GM12878 (cell line): ENCODE results near the gene SNTN. TPM values are rescaled to one million over a fixed set of nuclear protein-coding genes. Genes with fewer than 3 reads are reported as not detected.

ENCODE experiments used
- ATAC-seq: fragments of 200-7000 bp; cut with Tn5 transposase; 3 replicates; pipeline ENCODE4 v1.9.1; 2020; ENCODE audit warnings: mild to moderate bottlenecking, moderate library complexity
- BruUV-seq: library from RNA; stranded (reverse); fragments of 400-500 nt; replicated peaks from 2 replicates; lab custom pipeline; 2021; lab: Mats Ljungman, UMichigan
- CTCF ChIA-PET: fragments of 300-600 bp; sonication (Branson Sonifier 250); formaldehyde crosslinking; extraction: SDS; loops from one replicate; lab custom pipeline; 2021; ENCODE audit warnings: inconsistent platforms; lab: Yijun Ruan, JAX
- POLR2A ChIA-PET: fragments of 350-600 bp; formaldehyde crosslinking; extraction: SDS; loops from one replicate; lab custom pipeline; 2021; ENCODE audit warnings: inconsistent platforms; lab: Charles Lee
- RAD21 ChIA-PET: fragments of 300-600 bp; sonication (Branson Sonifier 250); formaldehyde crosslinking; loops from one replicate; lab custom pipeline; 2023; ENCODE audit warnings: antibody characterized with exemption; ENCODE audit not compliant: unreplicated experiment; lab: Charles Lee
- SMC1A ChIA-PET: fragments of 300-600 bp; sonication (Branson Sonifier 250); formaldehyde crosslinking; loops from one replicate; lab custom pipeline; 2023; ENCODE audit not compliant: unreplicated experiment, uncharacterized antibody; lab: Charles Lee
- DNase-seq: peaks from one replicate; pipeline ENCODE4 v3.0.0-alpha.2; 2011; ENCODE audit warnings: low read depth, low spot score
- FAIRE-seq: peaks from 3 replicates; lab custom pipeline; 2011; peaks lifted over from hg19 to GRCh38; lab: Jason Lieb, UNC
- H2AFZ ChIP-seq: 2 replicates; pipeline ENCODE4 v1.6.0; 2011; ENCODE audit warnings: low read depth, low read length, control low read depth; ENCODE audit not compliant: control insufficient read depth
- H3K27ac ChIP-seq: 2 replicates; pipeline ENCODE4 v1.5.1; 2011; ENCODE audit warnings: control low read depth; ENCODE audit not compliant: control insufficient read depth, insufficient read depth
- H3K27me3 ChIP-seq, 2 experiments: replicated peaks in 1 of 2; 2 replicates each; pipeline versions ENCODE4 v1.6.0 to v1.6.1; 2011; ENCODE audit warnings: low read length in 1 of 2; ENCODE audit not compliant: control insufficient read depth in 2 of 2, insufficient read depth in 2 of 2
- H3K36me3 ChIP-seq, 2 experiments: 2 replicates each; pipeline ENCODE4 v1.5.1; 2011; ENCODE audit warnings: low read length in 1 of 2; ENCODE audit not compliant: control insufficient read depth in 2 of 2, insufficient read depth in 2 of 2
- H3K4me1 ChIP-seq: 2 replicates; pipeline ENCODE4 v1.6.1; 2011; ENCODE audit warnings: mild to moderate bottlenecking, low read length, moderate library complexity, mixed read lengths; ENCODE audit not compliant: control insufficient read depth, insufficient read depth
- H3K4me2 ChIP-seq: 2 replicates; pipeline ENCODE4 v1.6.0; 2011; ENCODE audit warnings: control low read depth; ENCODE audit not compliant: control insufficient read depth, insufficient read depth
- H3K4me3 ChIP-seq: fragments of 200-600 bp; sonication (generic); 2 replicates; pipeline ENCODE4 v1.5.1; 2016
- H3K79me2 ChIP-seq: 2 replicates; pipeline ENCODE4 v1.6.0; 2011; ENCODE audit warnings: low read length; ENCODE audit not compliant: control insufficient read depth, insufficient read depth
- H3K9ac ChIP-seq: 2 replicates; pipeline ENCODE4 v1.8.0; 2011; ENCODE audit warnings: low read length, control low read depth, mixed read lengths; ENCODE audit not compliant: control insufficient read depth, insufficient read depth
- H3K9me3 ChIP-seq: replicated peaks from 3 replicates; pipeline ENCODE4 v1.5.1; 2011; ENCODE audit warnings: mild to moderate bottlenecking, low read length; ENCODE audit not compliant: control insufficient read depth, insufficient read depth
- H4K20me1 ChIP-seq: 2 replicates; pipeline ENCODE4 v1.6.0; 2011; ENCODE audit not compliant: control insufficient read depth, insufficient read depth
- ATF7 ChIP-seq: fragments of 450-650 bp; IDR thresholded peaks from 2 replicates; pipeline ENCODE4 v1.6.1; 2016; ENCODE audit warnings: low read depth, mild to moderate bottlenecking
- CBFB ChIP-seq: IDR thresholded peaks from 2 replicates; pipeline ENCODE4 v1.6.1; 2016; ENCODE audit warnings: antibody characterized with exemption, low read depth
- FOS ChIP-seq: IDR thresholded peaks from 3 replicates; pipeline ENCODE4 v1.6.1; 2011; ENCODE audit warnings: borderline replicate concordance; ENCODE audit not compliant: insufficient read length; ENCODE audit errors: extremely low read depth
- FOXM1 ChIP-seq: IDR thresholded peaks from 2 replicates; pipeline ENCODE4 v1.6.1; 2012; ENCODE audit warnings: low read depth, mild to moderate bottlenecking, inconsistent platforms, low read length, moderate library complexity
- MEF2B ChIP-seq: fragments of 450-650 bp; IDR thresholded peaks from 2 replicates; pipeline ENCODE4 v1.6.1; 2018; ENCODE audit warnings: mild to moderate bottlenecking, moderate library complexity; ENCODE audit not compliant: partially characterized antibody, poor library complexity, severe bottlenecking
- NKRF ChIP-seq: fragments of 450-650 bp; conservative IDR thresholded peaks from 2 replicates; pipeline ENCODE4 v1.6.1; 2017; ENCODE audit warnings: mild to moderate bottlenecking, moderate library complexity
- POLR2AphosphoS2 ChIP-seq: IDR thresholded peaks from 2 replicates; pipeline ENCODE4 v1.6.1; 2011; ENCODE audit warnings: low read depth, mild to moderate bottlenecking, low read length, improper control_type of control experiment, moderate library complexity
- RBBP5 ChIP-seq: fragments of 200-600 bp; sonication (generic); conservative IDR thresholded peaks from 2 replicates; pipeline ENCODE4 v1.6.1; 2016
- SIX5 ChIP-seq: IDR thresholded peaks from 2 replicates; pipeline ENCODE4 v1.6.1; 2011; ENCODE audit warnings: mild to moderate bottlenecking, low read depth, low read length, moderate library complexity; ENCODE audit not compliant: severe bottlenecking
- SPI1 ChIP-seq: IDR thresholded peaks from 2 replicates; pipeline ENCODE4 v1.6.1; 2011; ENCODE audit warnings: low read depth, mild to moderate bottlenecking, low read length, moderate library complexity, borderline replicate concordance; ENCODE audit not compliant: insufficient read depth
- TCF7 ChIP-seq: IDR thresholded peaks from 2 replicates; pipeline ENCODE4 v1.6.1; 2014; ENCODE audit warnings: antibody characterized with exemption, borderline replicate concordance
- USF2 ChIP-seq: IDR thresholded peaks from 2 replicates; pipeline ENCODE4 v1.6.1; 2011; ENCODE audit warnings: low read depth, low read length, improper control_type of control experiment, borderline replicate concordance
- ZBED1 ChIP-seq: IDR thresholded peaks from 2 replicates; pipeline ENCODE4 v1.6.1; 2016; ENCODE audit warnings: borderline replicate concordance
- ZNF622 ChIP-seq: fragments of 450-650 bp; IDR thresholded peaks from 2 replicates; pipeline ENCODE4 v1.6.1; 2017; ENCODE audit warnings: mild to moderate bottlenecking, inconsistent platforms
- WGBS: methylation state at CpG from one replicate; pipeline ENCODE4 v1.1.6; 2016; ENCODE audit warnings: low lambda C conversion rate; ENCODE audit not compliant: insufficient replicate concordance, insufficient coverage; ENCODE audit errors: missing lambda C conversion rate; 5-methylcytosine and 5-hydroxymethylcytosine counted together
- in situ Hi-C: fragments of 300-500 bp; cut with MboI; formaldehyde crosslinking; loops from 9 replicates; pipeline ENCODE4 v1.14.3; 2018; ENCODE audit warnings: mixed read lengths
- intact Hi-C: fragments of 100-400 bp; cut with micrococcal nuclease; formaldehyde crosslinking; loops from one replicate; pipeline ENCODE4 v1.14.2; 2022; ENCODE audit not compliant: unreplicated experiment
- polyA plus RNA-seq, 11 experiments: library from polyadenylated mRNA; depleted of rRNA in 4 of 11; unstranded in 6 of 11; stranded (reverse) in 5 of 11; fragments of >200 nt; fragmentation: Nextera tagmentation in 4 of 11; fragmentation: Illumina TruSeq in 1 of 11; extraction: Ambion mirVana in 4 of 11; extraction: Trizol in 1 of 11; gene quantifications; 1 replicate in 1 of 11; 2 replicates in 10 of 11; pipeline versions ENCODE4 v1.2.1 to v1.2.3, GENCODE V29; 2011 to 2016; ENCODE audit warnings: inconsistent platforms in 2 of 11, missing spikeins in 2 of 11, low read depth in 1 of 11
- total RNA-seq, 4 experiments: library from RNA; depleted of rRNA in 3 of 4; stranded (reverse); fragments of >200 nt in 3 of 4; fragmentation: Illumina TruSeq in 1 of 4; extraction: Trizol in 1 of 4; gene quantifications; 2 replicates each; pipeline versions ENCODE4 v1.2.1 to v1.2.3, GENCODE V29; 2013 to 2021

Gene SNTN
- total and polyA plus RNA-seq, 10 of the 15 experiments (the other 5 are each of a cell fraction or from before 2014, with no cell fraction given): not detected

DNA sequence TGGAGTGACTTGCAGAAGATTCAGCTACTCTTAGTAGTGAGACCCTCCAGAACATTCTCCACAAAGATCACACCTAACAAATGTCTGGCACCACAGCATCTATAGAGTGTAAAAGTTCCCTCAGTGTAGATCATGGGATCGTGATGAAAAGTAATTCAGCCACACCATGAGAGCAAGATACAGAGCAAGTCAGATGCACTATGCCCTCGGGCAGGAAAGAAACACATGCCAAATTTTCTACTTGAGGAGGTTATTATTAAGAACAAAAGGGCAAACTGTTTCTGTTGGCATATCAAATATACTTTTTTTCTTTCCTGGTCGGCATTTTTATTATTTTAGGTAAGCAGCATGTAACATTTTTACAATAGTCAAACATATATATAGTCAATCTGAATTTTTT, 44.8 kb upstream of the SNTN start (continued):
- TF ChIP-seq NKRF: no peak
- TF ChIP-seq ZBED1: no peak
- no peak for TF ChIP-seq ZNF622

DNA sequence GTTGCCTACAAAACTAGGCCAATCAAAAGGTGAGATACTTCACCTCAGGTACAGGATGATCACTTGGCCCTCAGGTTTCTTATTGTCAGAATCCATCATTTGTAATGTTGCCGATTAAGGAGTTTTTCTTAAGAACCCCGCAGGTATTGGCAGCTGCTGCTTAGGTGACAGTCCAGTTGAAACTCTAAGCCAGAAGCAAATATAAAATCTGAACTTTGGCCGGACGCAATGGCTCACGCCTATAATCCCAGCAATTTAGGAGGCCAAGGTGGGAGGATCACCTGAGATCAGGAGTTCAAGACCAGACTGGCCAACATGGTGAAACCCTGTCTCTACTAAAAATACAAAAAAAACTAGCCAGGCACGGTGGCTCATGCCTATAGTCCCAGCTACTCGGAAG, 43.1 kb upstream of the SNTN start:
- FAIRE-seq: no peak
- no peak for TF ChIP-seq FOS
- no peak for TF ChIP-seq USF2
- TF ChIP-seq FOXM1: no peak
- no peak for TF ChIP-seq RBBP5
- TF ChIP-seq MEF2B: no peak
- no peak for TF ChIP-seq POLR2AphosphoS2
- no peak for TF ChIP-seq SIX5
- no peak for TF ChIP-seq SPI1
- TF ChIP-seq CBFB: no peak
- TF ChIP-seq TCF7: no peak
- no peak for TF ChIP-seq ATF7
- Histone ChIP-seq H3K36me3 (no peaks in the 10 kb centered on the region), H3K79me2 (no peaks in the 10 kb centered on the region), H3K4me2 (no peak overlapping the region), H3K4me1 (no peaks in the 10 kb centered on the region), H3K9me3 (no peaks in the 10 kb centered on the region), H3K27ac (no peak overlapping the region), H4K20me1 (no peaks in the 10 kb centered on the region), H2AFZ (no peak overlapping the region), H3K27me3 (no peaks in the 10 kb centered on the region; a peak in 1 of 4 replicates), H3K9ac (no peak overlapping the region), H3K4me3 (no peak overlapping the region)
- CTCF ChIA-PET: no interaction called here
- 43% methylated on average over 7 of the region's 7 CpGs for WGBS
- intact Hi-C loops (no loop called here), in situ Hi-C loops (no loop called here)
- ATAC-seq: no peak
- DNase-seq: no peak
- POLR2A ChIA-PET: no interaction called here
- RAD21 ChIA-PET: no interaction called here
- SMC1A ChIA-PET: no interaction called here
- no TSS peak for BruUV-seq
